H1 (cell line): ENCODE results near the gene AP1M1. TPM values are rescaled to one million over a fixed set of nuclear protein-coding genes. Genes with fewer than 3 reads are reported as not detected.

Experiments
- CTCF ChIA-PET: fragments of 300-600 bp; sonication (Branson Sonifier 250); formaldehyde crosslinking; loops from one replicate; lab custom pipeline; 2021; ENCODE audit not compliant: partially characterized antibody; lab: Charles Lee
- POLR2A ChIA-PET: fragments of 300-600 bp; sonication (Branson Sonifier 250); formaldehyde crosslinking; loops from one replicate; lab custom pipeline; 2021; ENCODE audit warnings: inconsistent platforms; ENCODE audit not compliant: partially characterized antibody; lab: Charles Lee
- DNase-seq, 2 experiments: peaks; one replicate each; pipeline versions ENCODE4 v3.0.0 to v3.0.0-alpha.2; 2010 to 2022; ENCODE audit warnings: low spot score in 2 of 2, low read depth in 1 of 2, mixed read lengths in 1 of 2
- FAIRE-seq: peaks from 2 replicates; lab custom pipeline; 2011; peaks lifted over from hg19 to GRCh38; lab: Jason Lieb, UNC
- H2AFZ ChIP-seq: 2 replicates; pipeline ENCODE4 v1.8.1; 2012; ENCODE audit warnings: low read length, inconsistent platforms
- H2AK5ac ChIP-seq: 2 replicates; pipeline ENCODE4 v1.6.1; 2013; ENCODE audit warnings: low read depth, low read length
- H2BK120ac ChIP-seq: replicated peaks from 2 replicates; pipeline ENCODE3; 2013; ENCODE audit warnings: low read depth, low read length, inconsistent platforms
- H2BK12ac ChIP-seq: 2 replicates; pipeline ENCODE4 v1.6.1; 2013; ENCODE audit warnings: low read depth, low read length
- H2BK15ac ChIP-seq: 2 replicates; pipeline ENCODE4 v1.6.1; 2013; ENCODE audit warnings: low read length
- H2BK20ac ChIP-seq: 2 replicates; pipeline ENCODE4 v1.6.1; 2013; ENCODE audit warnings: low read length
- H2BK5ac ChIP-seq: 2 replicates; pipeline ENCODE4 v1.6.1; 2013; ENCODE audit warnings: low read depth, low read length
- H3K14ac ChIP-seq: 2 replicates; pipeline ENCODE4 v1.6.1; 2013; ENCODE audit warnings: inconsistent platforms; ENCODE audit not compliant: insufficient read length
- H3K18ac ChIP-seq: 2 replicates; pipeline ENCODE4 v1.6.1; 2013; ENCODE audit warnings: low read length; ENCODE audit errors: extremely low read depth
- H3K23ac ChIP-seq: 2 replicates; pipeline ENCODE4 v1.6.1; 2013; ENCODE audit warnings: inconsistent platforms; ENCODE audit not compliant: insufficient read length
- H3K23me2 ChIP-seq: 2 replicates; pipeline ENCODE4 v1.6.1; 2013; ENCODE audit warnings: low read depth, low read length
- H3K27ac ChIP-seq: 2 replicates; pipeline ENCODE4 v1.6.1; 2011; ENCODE audit warnings: low read depth, low read length, inconsistent platforms
- H3K27me3 ChIP-seq, 4 experiments: replicated peaks in 1 of 4; 1 replicate in 1 of 4; 2 replicates in 3 of 4; pipeline versions ENCODE4 v1.6.1 to v1.8.1; 2011 to 2013; ENCODE audit warnings: low read length in 3 of 4, mild to moderate bottlenecking in 3 of 4, inconsistent platforms in 2 of 4, mixed read lengths in 2 of 4, moderate library complexity in 1 of 4; ENCODE audit not compliant: control insufficient read depth in 3 of 4, insufficient read depth in 3 of 4; ENCODE audit errors: extremely low read depth in 1 of 4
- H3K36me3 ChIP-seq, 4 experiments: 2 replicates each; pipeline versions ENCODE4 v1.6.1 to v1.8.1; 2011 to 2013; ENCODE audit warnings: mild to moderate bottlenecking in 4 of 4, low read length in 3 of 4, moderate library complexity in 2 of 4, control low read depth in 1 of 4, inconsistent platforms in 1 of 4; ENCODE audit not compliant: insufficient read depth in 4 of 4, control insufficient read depth in 2 of 4
- H3K4ac ChIP-seq: replicated peaks from 2 replicates; pipeline ENCODE3; 2013; ENCODE audit warnings: low read length, low read depth, mixed read lengths, inconsistent platforms; ENCODE audit not compliant: insufficient read length
- H3K4me1 ChIP-seq, 4 experiments: replicated peaks in 1 of 4; 1 replicate in 1 of 4; 2 replicates in 3 of 4; pipeline versions ENCODE4 v1.6.1 to v1.8.1; 2011 to 2013; ENCODE audit warnings: low read length in 3 of 4, inconsistent platforms in 2 of 4, mixed read lengths in 1 of 4; ENCODE audit not compliant: insufficient read depth in 4 of 4, control insufficient read depth in 3 of 4
- H3K4me2 ChIP-seq, 2 experiments: 2 replicates each; pipeline versions ENCODE4 v1.6.1 to v1.8.1; 2011 to 2013; ENCODE audit warnings: low read depth in 2 of 2, low read length in 2 of 2, control low read depth in 1 of 2, inconsistent platforms in 1 of 2, mild to moderate bottlenecking in 1 of 2; ENCODE audit not compliant: insufficient read depth in 1 of 2
- H3K4me3 ChIP-seq, 4 experiments: fragments of 200-600, 300-600 bp in 1 of 4; sonication (generic), shearing (Covaris generic), sonication (Bioruptor Twin) in 1 of 4; 2 replicates each; pipeline versions ENCODE4 v1.5.1 to v1.8.1; 2011 to 2016; ENCODE audit warnings: low read length in 4 of 4, low read depth in 3 of 4, control low read depth in 2 of 4, inconsistent platforms in 2 of 4, mild to moderate bottlenecking in 2 of 4, mixed read lengths in 1 of 4, moderate library complexity in 1 of 4; ENCODE audit not compliant: insufficient read depth in 2 of 4; ENCODE audit errors: extremely low read depth in 1 of 4
- H3K56ac ChIP-seq: replicated peaks from 2 replicates; pipeline ENCODE3; 2013; ENCODE audit warnings: low read depth, mild to moderate bottlenecking, mixed read lengths, low read length, inconsistent platforms; ENCODE audit not compliant: insufficient read length
- H3K79me1 ChIP-seq: 2 replicates; pipeline ENCODE4 v1.6.1; 2013; ENCODE audit warnings: low read depth, low read length, control low read depth
- H3K79me2 ChIP-seq, 2 experiments: 2 replicates each; pipeline versions ENCODE4 v1.6.1 to v1.8.1; 2012 to 2013; ENCODE audit warnings: low read length in 2 of 2, mild to moderate bottlenecking in 2 of 2, inconsistent platforms in 1 of 2; ENCODE audit not compliant: insufficient read depth in 2 of 2, control insufficient read depth in 1 of 2
- H3K9ac ChIP-seq, 4 experiments: replicated peaks in 1 of 4; 1 replicate in 1 of 4; 2 replicates in 3 of 4; pipeline versions ENCODE4 v1.6.1 to v1.8.1; 2011 to 2013; ENCODE audit warnings: low read depth in 3 of 4, low read length in 3 of 4, control low read depth in 2 of 4, mild to moderate bottlenecking in 2 of 4, moderate library complexity in 2 of 4, inconsistent platforms in 1 of 4; ENCODE audit errors: extremely low read depth in 1 of 4
- H3K9me3 ChIP-seq, 2 experiments: 2 replicates each; pipeline versions ENCODE4 v1.6.1 to v1.8.1; 2012 to 2013; ENCODE audit warnings: mild to moderate bottlenecking in 2 of 2, moderate library complexity in 2 of 2, control low read depth in 1 of 2, inconsistent platforms in 1 of 2, low read depth in 1 of 2, low read length in 1 of 2, mixed read lengths in 1 of 2; ENCODE audit not compliant: insufficient read depth in 2 of 2
- H4K20me1 ChIP-seq, 2 experiments: replicated peaks in 1 of 2; 2 replicates each; pipeline versions ENCODE3 to v1.8.1; 2011 to 2013; ENCODE audit warnings: inconsistent platforms in 2 of 2, low read length in 2 of 2, mild to moderate bottlenecking in 1 of 2; ENCODE audit not compliant: insufficient read depth in 2 of 2, control insufficient read depth in 1 of 2
- H4K5ac ChIP-seq: 2 replicates; pipeline ENCODE4 v1.6.1; 2013; ENCODE audit warnings: low read length, low read depth, mixed read lengths, inconsistent platforms; ENCODE audit not compliant: insufficient read length
- H4K8ac ChIP-seq: 2 replicates; pipeline ENCODE4 v1.8.0; 2013; ENCODE audit warnings: mild to moderate bottlenecking, moderate library complexity, low read length, inconsistent platforms; ENCODE audit not compliant: insufficient read depth; ENCODE audit errors: extremely low read depth
- H4K91ac ChIP-seq: replicated peaks from 2 replicates; pipeline ENCODE3; 2013; ENCODE audit warnings: low read length, mixed read lengths, inconsistent platforms; ENCODE audit not compliant: insufficient read length
- ATF2 ChIP-seq: IDR thresholded peaks from 2 replicates; pipeline ENCODE4 v1.6.1; 2012; ENCODE audit warnings: low read length, inconsistent platforms
- TAF1 ChIP-seq: IDR thresholded peaks from 2 replicates; pipeline ENCODE4 v1.6.1; 2011; ENCODE audit warnings: mild to moderate bottlenecking, low read depth, low read length
- WGBS, 2 experiments: shearing (Covaris generic) in 1 of 2; methylation state at CpG; one replicate each; pipeline versions ENCODE4 v1.1.6 to v1.1.7; 2013 to 2015; ENCODE audit warnings: low lambda C conversion rate in 2 of 2, mixed read lengths in 2 of 2, inconsistent platforms in 1 of 2, low coverage in 1 of 2, missing lambda C conversion rate in 1 of 2; ENCODE audit not compliant: insufficient replicate concordance in 2 of 2, insufficient coverage in 1 of 2, insufficient read length in 1 of 2; ENCODE audit errors: extremely low coverage in 1 of 2, missing lambda C conversion rate in 1 of 2; 5-methylcytosine and 5-hydroxymethylcytosine counted together
- polyA plus RNA-seq, 7 experiments: library from polyadenylated mRNA; depleted of rRNA in 3 of 7; stranded (reverse) in 5 of 7; unstranded in 2 of 7; fragments of >200 nt in 5 of 7; fragments of 200-250 nt in 2 of 7; gene quantifications; 1 replicate in 5 of 7; 2 replicates in 1 of 7; 4 replicates in 1 of 7; pipeline versions ENCODE4 v1.2.1 to v1.2.3, GENCODE V29; 2011 to 2013; ENCODE audit warnings: missing spikeins in 2 of 7, mixed read lengths in 2 of 7
- total RNA-seq: library from RNA; stranded (reverse); fragmentation: NEBNext Ultra II Directional; extraction: Animal tissue kit (Norgen Biotek cat#: 25700); gene quantifications from 2 replicates; pipeline ENCODE4 v1.2.1, GENCODE V29; 2021

The AP1M1 gene
- total and polyA plus RNA-seq, 2 of the 8 experiments (the other 6 are each of a cell fraction or from before 2014, with no cell fraction given): 30.9 to 37.5 TPM

DNA sequence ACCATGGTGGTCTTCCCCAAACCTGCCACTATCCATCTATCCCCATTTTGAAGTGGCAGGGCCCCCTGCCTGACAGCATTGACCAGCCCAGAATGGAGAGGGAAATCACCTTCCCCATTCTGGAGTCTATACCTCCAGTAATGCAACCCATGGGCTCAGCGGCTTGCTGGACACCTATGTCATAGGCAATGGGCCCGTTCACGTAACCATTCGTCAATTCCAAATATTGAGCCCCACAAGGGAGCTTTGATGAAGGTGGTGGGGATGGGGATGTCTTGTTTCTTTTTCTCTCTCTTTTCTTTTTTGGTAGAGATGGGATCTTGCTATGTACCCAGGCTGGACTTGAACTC, 63.1 kb downstream of the AP1M1 start:
- no peak overlapping the region for H4K8ac ChIP-seq
- H3K79me2 ChIP-seq: no peaks in the 10 kb centered on the region
- H2BK120ac ChIP-seq: no peak overlapping the region
- no peak overlapping the region for H2AK5ac ChIP-seq
- 91% methylated on average over 4 of the region's 4 CpGs; no CpG with 5 or more reads in 1 of the 2 experiments for WGBS, 2 experiments
- CTCF ChIA-PET: no interaction called here
- H3K56ac ChIP-seq: no peak overlapping the region
- no peak overlapping the region for H2BK5ac ChIP-seq
- no peaks in the 10 kb centered on the region for H3K23me2 ChIP-seq
- DNase-seq: no peak
- no peak overlapping the region for H3K9ac ChIP-seq
- no peaks in the 10 kb centered on the region for H3K36me3 ChIP-seq
- H3K4ac ChIP-seq: no peak overlapping the region
- no peak for FAIRE-seq
- POLR2A ChIA-PET: interaction anchor here (1.2 kb wide), 1 partner anchor 78 kb away, joined by 4 read pairs; no protein-coding TSS in a partner anchor
- H3K27me3 ChIP-seq: no peaks in the 10 kb centered on the region
- peaks cover 0 to 3% of the 10 kb centered on the region in 2 experiments for H4K20me1 ChIP-seq
- no peaks in the 10 kb centered on the region for H3K79me1 ChIP-seq
- TF ChIP-seq ATF2: no peak
- no peak for TF ChIP-seq TAF1
- no peak overlapping the region for H3K4me2 ChIP-seq
- no peak overlapping the region for H3K14ac ChIP-seq
- no peaks in the 10 kb centered on the region; a peak in 1 of 7 replicates for H3K4me1 ChIP-seq
- H4K5ac ChIP-seq: no peak overlapping the region
- H3K4me3 ChIP-seq: no peak overlapping the region
- H2BK15ac ChIP-seq: no peak overlapping the region
- H3K23ac ChIP-seq: no peak overlapping the region
- no peak overlapping the region for H2BK20ac ChIP-seq
- H2BK12ac ChIP-seq: no peak overlapping the region
- H3K18ac ChIP-seq: no peak overlapping the region
- no peak overlapping the region for H4K91ac ChIP-seq
- no peak overlapping the region for H3K27ac ChIP-seq
- no peaks in the 10 kb centered on the region for H3K9me3 ChIP-seq
- H2AFZ ChIP-seq: no peak overlapping the region
